OCI-LY3 (cell line): ENCODE data around the gene ALPP.

Experiments used
- H2AFZ ChIP-seq: fragments of 200-600, 300-600 bp; shearing (Covaris generic); 2 replicates; pipeline ENCODE4 v1.6.0; 2014; ENCODE audit warnings: antibody characterized with exemption, low read depth, low read length
- H3K27ac ChIP-seq: fragments of 200-600, 300-600 bp; sonication (generic); 2 replicates; pipeline ENCODE4 v1.5.1; 2014; ENCODE audit warnings: mild to moderate bottlenecking, low read length, moderate library complexity, mixed read lengths
- H3K27me3 ChIP-seq: fragments of 200-600, 300-600 bp; sonication (generic); 2 replicates; pipeline ENCODE4 v1.6.1; 2014; ENCODE audit warnings: low read depth, low read length, mixed read lengths
- H3K36me3 ChIP-seq: fragments of 200-600, 300-600 bp; sonication (generic); replicated peaks from 2 replicates; pipeline ENCODE3; 2014; ENCODE audit warnings: low read depth, low read length, mixed read lengths
- H3K4me1 ChIP-seq: fragments of 300-600, 200-600 bp; sonication (generic); 2 replicates; pipeline ENCODE4 v1.6.1; 2014; ENCODE audit warnings: low read length, mixed read lengths
- H3K4me2 ChIP-seq: fragments of 200-600, 300-600 bp; sonication (generic); 2 replicates; pipeline ENCODE4 v1.6.1; 2014; ENCODE audit warnings: low read length, mixed read lengths
- H3K4me3 ChIP-seq: fragments of 300-600, 200-600 bp; sonication (generic); 2 replicates; pipeline ENCODE4 v1.5.1; 2014; ENCODE audit warnings: antibody characterized with exemption, mild to moderate bottlenecking, low read length, moderate library complexity
- H3K79me2 ChIP-seq: fragments of 300-600, 200-600 bp; shearing (Covaris generic); 2 replicates; pipeline ENCODE4 v1.6.1; 2014; ENCODE audit warnings: mild to moderate bottlenecking, low read length, mixed read lengths
- H3K9ac ChIP-seq: fragments of 300-600, 200-600 bp; shearing (Covaris generic); 2 replicates; pipeline ENCODE4 v1.6.0; 2014; ENCODE audit warnings: mild to moderate bottlenecking, low read length, moderate library complexity
- H3K9me3 ChIP-seq: fragments of 200-600, 300-600 bp; shearing (Covaris generic); 2 replicates; pipeline ENCODE4 v1.6.1; 2014; ENCODE audit warnings: low read length, mixed read lengths; ENCODE audit not compliant: insufficient read depth
- H4K20me1 ChIP-seq: fragments of 200-600, 300-600 bp; sonication (generic); 2 replicates; pipeline ENCODE4 v1.6.1; 2016; ENCODE audit warnings: low read length, mixed read lengths; ENCODE audit not compliant: insufficient read depth
- CTCF ChIP-seq: fragments of 200-600, 300-600 bp; sonication (generic); IDR thresholded peaks from 2 replicates; pipeline ENCODE4 v1.5.1; 2014; ENCODE audit warnings: antibody characterized with exemption, low read length, low read depth
- EZH2phosphoT487 ChIP-seq: fragments of 200-600 bp; shearing (Covaris generic); IDR thresholded peaks from 2 replicates; pipeline ENCODE4 v1.6.1; 2018; ENCODE audit warnings: antibody characterized with exemption, mixed run types, low read depth

ALPP gene

GRCh38 chr2:232386490-232386739 is 7.9 kb downstream of the ALPP start:
- no peak overlapping the region for H2AFZ ChIP-seq
- H3K4me1 ChIP-seq = no peaks in the 10 kb centered on the region
- TF ChIP-seq CTCF (no peak), EZH2phosphoT487 (no peak)
- no peaks in the 10 kb centered on the region for H3K79me2 ChIP-seq
- no peaks in the 10 kb centered on the region; the same call in 1 of the 2 replicates for H3K27me3 ChIP-seq
- no peak overlapping the region for H3K4me3 ChIP-seq
- H3K36me3 ChIP-seq = no peaks in the 10 kb centered on the region
- H3K4me2 ChIP-seq = no peak overlapping the region
- no peaks in the 10 kb centered on the region for H4K20me1 ChIP-seq
- no peak overlapping the region for H3K9ac ChIP-seq
- H3K9me3 ChIP-seq = no peaks in the 10 kb centered on the region
- no peak overlapping the region for H3K27ac ChIP-seq

GRCh38 chr2:232386740-232387450 is 8.3 kb downstream of the ALPP start:
- Histone ChIP-seq H3K4me1 (no peaks in the 10 kb centered on the region), H3K4me3 (no peak overlapping the region), H4K20me1 (no peaks in the 10 kb centered on the region), H3K27me3 (no peaks in the 10 kb centered on the region; the same call in 1 of the 2 replicates), H3K79me2 (no peaks in the 10 kb centered on the region), H3K4me2 (no peak overlapping the region), H3K36me3 (no peaks in the 10 kb centered on the region), H3K9ac (no peak overlapping the region), H3K27ac (no peak overlapping the region), H2AFZ (no peak overlapping the region), H3K9me3 (no peaks in the 10 kb centered on the region)
- TF ChIP-seq CTCF (no peak), EZH2phosphoT487 (no peak)

- no peaks in the 10 kb centered on the region for H4K20me1 ChIP-seq
- no peak overlapping the region for H3K9ac ChIP-seq
- no peak overlapping the region for H2AFZ ChIP-seq
- H3K79me2 ChIP-seq = no peaks in the 10 kb centered on the region
- H3K27me3 ChIP-seq = no peaks in the 10 kb centered on the region; the same call in 1 of the 2 replicates
- H3K36me3 ChIP-seq = no peaks in the 10 kb centered on the region
- no peak overlapping the region for H3K4me3 ChIP-seq
- no peaks in the 10 kb centered on the region for H3K9me3 ChIP-seq
- H3K4me1 ChIP-seq = no peaks in the 10 kb centered on the region
- H3K27ac ChIP-seq = no peak overlapping the region
- H3K4me2 ChIP-seq = no peak overlapping the region
- TF ChIP-seq EZH2phosphoT487 = no peak
- no peak for TF ChIP-seq CTCF
Observed at GRCh38 chr2:232387451-232388171, 9.1 kb downstream of the ALPP start.

- Histone ChIP-seq H3K9ac (no peak overlapping the region), H3K79me2 (no peaks in the 10 kb centered on the region), H3K4me1 (no peaks in the 10 kb centered on the region), H3K27ac (no peak overlapping the region), H2AFZ (no peak overlapping the region), H3K4me2 (no peak overlapping the region), H4K20me1 (no peaks in the 10 kb centered on the region), H3K27me3 (no peaks in the 10 kb centered on the region; the same call in 1 of the 2 replicates), H3K36me3 (no peaks in the 10 kb centered on the region), H3K4me3 (no peak overlapping the region), H3K9me3 (no peaks in the 10 kb centered on the region)
- no peak for TF ChIP-seq EZH2phosphoT487
- TF ChIP-seq CTCF = no peak
Observed at GRCh38 chr2:232388324-232388891, 9.9 kb downstream of the ALPP start.
